GM21576 (cell line): ENCODE measurements around the gene TXNDC5.

Source experiments
- ATAC-seq: cut with Tn5 transposase; IDR thresholded peaks from one replicate; pipeline ENCODE4 v1.9.1; 2021; ENCODE audit warnings: mild to moderate bottlenecking, moderate library complexity; ENCODE audit not compliant: unreplicated experiment

The TXNDC5 gene

GRCh38 chr6:7910654-7911344 lies at the start of gene TXNDC5:
TXNDC5 (minus strand) TSS chr6:7910788; CDS start chr6:7910776, 12 bp downstream.
- ATAC-seq: peak; percentile 46

GRCh38 chr6:7960141-7960540 lies 49.6 kb upstream of the TXNDC5 start:
- no peak for ATAC-seq

- ATAC-seq: no peak
These were observed 48.9 kb upstream of the TXNDC5 start for GRCh38 chr6:7959453-7959852.

- no peak for ATAC-seq
These were observed 47.9 kb upstream of the TXNDC5 start for GRCh38 chr6:7958464-7958863.

- no peak for ATAC-seq
These were observed 45.7 kb upstream of the TXNDC5 start for GRCh38 chr6:7956257-7956656.

- no peak for ATAC-seq
These were observed 44.1 kb upstream of the TXNDC5 start for GRCh38 chr6:7954477-7955200.

- ATAC-seq: no peak
These were observed 43.2 kb upstream of the TXNDC5 start for GRCh38 chr6:7953753-7954152.

- ATAC-seq: no peak
These were observed 29.3 kb upstream of the TXNDC5 start for GRCh38 chr6:7939864-7940228.

GRCh38 chr6:7939184-7939863 lies 28.7 kb upstream of the TXNDC5 start:
- no peak for ATAC-seq

GRCh38 chr6:7938562-7939183 lies 28.1 kb upstream of the TXNDC5 start:
- ATAC-seq: no peak

- peak; percentile 97 for ATAC-seq
These were observed 23.2 kb upstream of the TXNDC5 start for GRCh38 chr6:7933794-7934193.

- no peak for ATAC-seq
These were observed 22.0 kb upstream of the TXNDC5 start for GRCh38 chr6:7932625-7933024.

GRCh38 chr6:7924867-7925266 lies 14.3 kb upstream of the TXNDC5 start:
- ATAC-seq: no peak

- no peak for ATAC-seq
These were observed 12.0 kb upstream of the TXNDC5 start for GRCh38 chr6:7922596-7922995.

- ATAC-seq: no peak
These were observed 11.1 kb upstream of the TXNDC5 start for GRCh38 chr6:7921632-7922092.

GRCh38 chr6:7921046-7921445 lies 10.5 kb upstream of the TXNDC5 start:
- ATAC-seq: no peak

- ATAC-seq: no peak
These were observed 9.8 kb upstream of the TXNDC5 start for GRCh38 chr6:7920425-7920824.

- no peak for ATAC-seq
These were observed 9.3 kb upstream of the TXNDC5 start for GRCh38 chr6:7919871-7920270.

GRCh38 chr6:7918403-7918802 lies 7.8 kb upstream of the TXNDC5 start:
- no peak for ATAC-seq

GRCh38 chr6:7917729-7918128 lies 7.1 kb upstream of the TXNDC5 start:
- ATAC-seq: no peak

- peak; percentile 89 for ATAC-seq
These were observed 6.4 kb upstream of the TXNDC5 start for GRCh38 chr6:7916959-7917358.
